ENCODE data around the gene CBR3.

CBR3 gene

GRCh38 chr21:36100971-36101641 lies 33.8 kb upstream of the CBR3 start:
- Histone ChIP-seq H3K9me3 (ENCODE audit: control insufficient read depth in 1 of 2, low read length in 2 of 2) (no peaks in the 10 kb centered on the region), H3K27ac (ENCODE audit: low read length) (no peak overlapping the region), H3K4me3 (ENCODE audit: low read depth in 1 of 2, low read length in 2 of 2) (no peak overlapping the region), H3K27me3 (ENCODE audit: low read depth, low read length) (peaks cover 5% of the 10 kb centered on the region), H3K36me3 (ENCODE audit: control insufficient read depth in 1 of 2, insufficient read depth in 2 of 2, low read length in 2 of 2) (no peaks in the 10 kb centered on the region), H3K4me1 (ENCODE audit: control insufficient read depth in 1 of 2, insufficient read depth in 2 of 2, low read length in 2 of 2) (no peaks in the 10 kb centered on the region)

GRCh38 chr21:36103434-36103833 lies 31.4 kb upstream of the CBR3 start:
- no peaks in the 10 kb centered on the region for H3K9me3 ChIP-seq (ENCODE audit: control insufficient read depth in 1 of 2, low read length in 2 of 2)
- H3K4me1 ChIP-seq (ENCODE audit: control insufficient read depth in 1 of 2, insufficient read depth in 2 of 2, low read length in 2 of 2), result no peaks in the 10 kb centered on the region
- no peak overlapping the region for H3K4me3 ChIP-seq (ENCODE audit: low read depth in 1 of 2, low read length in 2 of 2)
- peaks cover 5% of the 10 kb centered on the region for H3K27me3 ChIP-seq (ENCODE audit: low read depth, low read length)
- no peak overlapping the region for H3K27ac ChIP-seq (ENCODE audit: low read length)
- H3K36me3 ChIP-seq (ENCODE audit: control insufficient read depth in 1 of 2, insufficient read depth in 2 of 2, low read length in 2 of 2), result no peaks in the 10 kb centered on the region

DNA sequence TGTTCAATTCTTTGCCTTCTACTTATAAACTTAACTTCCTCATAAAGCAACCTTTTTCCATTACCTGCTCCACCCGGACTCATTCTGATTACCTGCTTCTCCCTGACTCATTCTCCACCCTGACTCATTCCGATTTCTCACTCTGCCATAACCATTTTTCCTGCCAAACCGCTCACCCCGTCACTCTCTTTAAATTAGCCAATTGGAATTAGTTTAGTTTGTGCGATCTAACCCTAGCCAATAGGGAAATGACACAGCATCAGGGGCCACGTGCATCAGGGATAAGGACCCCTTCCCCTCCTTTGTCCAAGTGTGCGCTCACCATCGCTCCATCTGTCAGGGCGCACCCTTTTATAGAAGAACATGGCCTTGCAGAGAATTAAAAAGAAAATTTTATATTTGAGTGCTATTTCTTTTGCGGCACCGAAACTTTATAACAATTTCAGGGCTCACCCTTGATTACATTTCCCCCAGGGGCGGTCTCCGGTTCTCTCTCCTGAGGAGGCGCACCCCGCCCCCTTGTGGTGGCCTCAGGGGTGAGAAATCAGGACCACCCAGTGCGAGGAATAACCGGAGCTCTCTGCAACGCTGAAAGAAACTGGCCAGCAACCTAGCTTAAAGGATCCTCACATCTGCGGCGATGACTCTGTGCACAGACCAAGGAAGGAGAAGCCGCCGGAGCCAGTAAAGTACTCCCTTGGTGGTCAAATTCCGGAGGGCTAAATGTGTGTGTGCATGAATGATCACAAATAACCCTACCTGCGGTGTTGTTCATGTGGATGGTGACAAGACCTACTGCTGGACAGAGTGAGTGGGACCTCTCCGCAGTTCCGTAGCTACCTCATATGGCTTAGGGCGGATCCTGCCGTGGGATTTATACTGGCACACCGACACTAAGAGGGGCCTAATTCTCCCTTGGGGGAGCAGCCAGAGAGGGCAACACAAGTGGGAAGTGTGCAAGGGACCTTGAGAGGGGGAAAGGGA lies 30.3 kb upstream of the CBR3 start:
- no peaks in the 10 kb centered on the region for H3K9me3 ChIP-seq (ENCODE audit: control insufficient read depth in 1 of 2, low read length in 2 of 2)
- no peak overlapping the region for H3K27ac ChIP-seq (ENCODE audit: low read length)
- no peaks in the 10 kb centered on the region for H3K4me1 ChIP-seq (ENCODE audit: control insufficient read depth in 1 of 2, insufficient read depth in 2 of 2, low read length in 2 of 2)
- peak overlapping the region; percentile 2 to 50 for H3K4me3 ChIP-seq (ENCODE audit: low read depth in 1 of 2, low read length in 2 of 2)
- H3K27me3 ChIP-seq (ENCODE audit: low read depth, low read length), result peaks cover 5% of the 10 kb centered on the region
- no peaks in the 10 kb centered on the region for H3K36me3 ChIP-seq (ENCODE audit: control insufficient read depth in 1 of 2, insufficient read depth in 2 of 2, low read length in 2 of 2)

DNA sequence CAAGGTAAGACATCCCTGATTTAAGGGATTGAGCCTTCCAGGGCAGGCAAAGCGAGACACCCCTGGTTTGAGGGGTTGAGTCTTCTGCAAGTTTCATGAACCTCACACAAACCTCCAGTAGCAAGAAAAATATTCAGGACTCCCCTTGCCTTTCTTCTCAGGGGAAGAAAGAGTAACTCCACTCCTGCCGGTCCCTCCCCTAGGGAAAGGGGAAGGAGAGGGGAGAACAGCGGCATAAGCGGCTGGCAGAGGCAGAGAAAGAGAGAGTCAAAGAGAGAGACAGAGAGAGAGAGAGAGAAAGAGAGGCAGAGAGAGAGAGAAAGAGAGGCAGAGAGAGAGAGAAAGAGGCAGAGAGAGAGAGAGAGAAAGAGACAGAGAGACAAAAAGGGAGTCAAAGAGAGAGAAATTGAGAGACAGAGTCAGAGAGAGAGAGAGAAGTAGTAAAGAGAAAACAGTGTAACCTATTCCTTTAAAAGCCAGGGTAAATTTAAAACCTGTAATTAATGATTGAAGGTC lies 29.5 kb upstream of the CBR3 start:
- Histone ChIP-seq H3K36me3 (ENCODE audit: control insufficient read depth in 1 of 2, insufficient read depth in 2 of 2, low read length in 2 of 2) (no peaks in the 10 kb centered on the region), H3K4me3 (ENCODE audit: low read depth in 1 of 2, low read length in 2 of 2) (peak overlapping the region; percentile 2 to 50), H3K9me3 (ENCODE audit: control insufficient read depth in 1 of 2, low read length in 2 of 2) (no peaks in the 10 kb centered on the region), H3K4me1 (ENCODE audit: control insufficient read depth in 1 of 2, insufficient read depth in 2 of 2, low read length in 2 of 2) (no peaks in the 10 kb centered on the region), H3K27me3 (ENCODE audit: low read depth, low read length) (peaks cover 5% of the 10 kb centered on the region), H3K27ac (ENCODE audit: low read length) (no peak overlapping the region)

DNA sequence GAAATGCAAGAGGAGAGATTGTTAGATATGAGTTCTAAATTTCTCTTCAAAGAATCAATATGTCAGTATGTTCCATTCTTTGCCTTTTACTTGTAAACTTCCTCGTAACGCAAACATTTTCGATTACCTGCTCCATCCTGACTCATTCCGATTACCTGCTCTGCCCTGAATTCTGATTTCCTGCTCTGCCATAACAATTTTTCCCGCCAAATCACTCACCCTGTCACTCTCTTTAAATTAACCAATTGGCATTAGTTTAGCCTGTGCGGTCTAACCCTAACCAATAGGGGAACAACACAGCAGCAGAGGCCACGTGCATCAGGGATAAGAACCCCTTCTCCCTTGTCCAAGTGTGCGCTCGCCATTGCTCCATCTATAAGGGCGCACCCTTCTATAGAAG lies 25.0 kb upstream of the CBR3 start:
- Histone ChIP-seq H3K27me3 (ENCODE audit: low read depth, low read length) (peaks cover 3% of the 10 kb centered on the region), H3K4me1 (ENCODE audit: control insufficient read depth in 1 of 2, insufficient read depth in 2 of 2, low read length in 2 of 2) (peaks cover 0 to 17% of the 10 kb centered on the region in 2 donors), H3K27ac (ENCODE audit: low read length) (no peak overlapping the region), H3K36me3 (ENCODE audit: control insufficient read depth in 1 of 2, insufficient read depth in 2 of 2, low read length in 2 of 2) (no peaks in the 10 kb centered on the region), H3K4me3 (ENCODE audit: low read depth in 1 of 2, low read length in 2 of 2) (no peak overlapping the region), H3K9me3 (ENCODE audit: control insufficient read depth in 1 of 2, low read length in 2 of 2) (no peaks in the 10 kb centered on the region)

DNA sequence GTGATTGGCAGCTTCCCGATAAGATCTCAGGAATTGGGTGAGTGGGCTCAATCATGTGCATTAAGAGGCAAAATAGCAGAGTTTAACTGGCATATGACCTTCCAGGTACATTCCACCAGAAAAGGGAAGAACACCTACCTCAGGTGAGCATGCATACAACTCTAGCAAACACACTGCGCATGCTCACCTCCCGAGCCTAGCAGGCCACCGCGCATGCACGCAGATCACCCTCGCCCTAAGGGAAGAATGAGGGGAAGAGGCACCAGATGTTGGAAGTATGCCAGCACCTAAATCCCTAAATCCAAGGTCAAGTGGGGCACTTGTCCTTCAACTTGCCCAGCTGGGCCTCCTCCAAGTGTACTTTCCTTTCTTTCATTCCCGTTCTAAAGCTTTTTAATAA lies 23.6 kb upstream of the CBR3 start:
- no peak overlapping the region for H3K27ac ChIP-seq (ENCODE audit: low read length)
- no peaks in the 10 kb centered on the region for H3K9me3 ChIP-seq (ENCODE audit: control insufficient read depth in 1 of 2, low read length in 2 of 2)
- no peak overlapping the region for H3K4me3 ChIP-seq (ENCODE audit: low read depth in 1 of 2, low read length in 2 of 2)
- H3K36me3 ChIP-seq (ENCODE audit: control insufficient read depth in 1 of 2, insufficient read depth in 2 of 2, low read length in 2 of 2), result no peaks in the 10 kb centered on the region
- no peaks in the 10 kb centered on the region for H3K27me3 ChIP-seq (ENCODE audit: low read depth, low read length)
- peaks cover 0 to 17% of the 10 kb centered on the region in 2 donors for H3K4me1 ChIP-seq (ENCODE audit: control insufficient read depth in 1 of 2, insufficient read depth in 2 of 2, low read length in 2 of 2)

GRCh38 chr21:36113647-36114428 lies 21.0 kb upstream of the CBR3 start:
- peak overlapping the region; percentile 67 for H3K27ac ChIP-seq (ENCODE audit: low read length)
- H3K4me1 ChIP-seq (ENCODE audit: control insufficient read depth in 1 of 2, insufficient read depth in 2 of 2, low read length in 2 of 2), result peaks cover 0 to 17% of the 10 kb centered on the region in 2 donors
- no peaks in the 10 kb centered on the region for H3K9me3 ChIP-seq (ENCODE audit: control insufficient read depth in 1 of 2, low read length in 2 of 2)
- no peaks in the 10 kb centered on the region for H3K36me3 ChIP-seq (ENCODE audit: control insufficient read depth in 1 of 2, insufficient read depth in 2 of 2, low read length in 2 of 2)
- H3K4me3 ChIP-seq (ENCODE audit: low read depth in 1 of 2, low read length in 2 of 2), result peak overlapping the region in 1 of 2 donors; percentile 45
- H3K27me3 ChIP-seq (ENCODE audit: low read depth, low read length), result no peaks in the 10 kb centered on the region

GRCh38 chr21:36115138-36115730 lies 19.6 kb upstream of the CBR3 start:
- no peaks in the 10 kb centered on the region for H3K9me3 ChIP-seq (ENCODE audit: control insufficient read depth in 1 of 2, low read length in 2 of 2)
- no peak overlapping the region for H3K4me3 ChIP-seq (ENCODE audit: low read depth in 1 of 2, low read length in 2 of 2)
- H3K27me3 ChIP-seq (ENCODE audit: low read depth, low read length), result no peaks in the 10 kb centered on the region
- peaks cover 0 to 17% of the 10 kb centered on the region in 2 donors for H3K4me1 ChIP-seq (ENCODE audit: control insufficient read depth in 1 of 2, insufficient read depth in 2 of 2, low read length in 2 of 2)
- no peaks in the 10 kb centered on the region for H3K36me3 ChIP-seq (ENCODE audit: control insufficient read depth in 1 of 2, insufficient read depth in 2 of 2, low read length in 2 of 2)
- H3K27ac ChIP-seq (ENCODE audit: low read length), result no peak overlapping the region

DNA sequence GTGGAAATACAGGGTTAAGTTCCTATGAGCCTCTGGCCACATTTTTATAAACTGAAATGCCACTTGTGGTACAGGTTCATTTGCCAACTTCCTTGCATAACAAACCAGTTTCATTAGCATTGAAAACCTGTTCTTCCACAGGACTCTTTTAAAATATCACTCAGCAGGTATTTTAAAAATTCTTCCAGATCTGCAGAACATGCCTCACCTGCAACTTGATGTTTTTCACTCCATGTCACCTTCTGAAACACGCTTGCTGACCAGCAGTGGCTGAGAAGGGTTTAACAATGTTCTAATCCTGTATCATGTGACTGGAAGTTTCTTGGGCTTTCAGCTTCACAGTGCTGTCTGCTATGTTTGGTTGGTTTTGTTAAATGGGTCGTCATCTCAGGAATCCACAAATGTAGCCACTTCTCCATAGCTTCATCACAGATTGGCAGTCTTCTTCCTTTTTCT lies 17.6 kb upstream of the CBR3 start:
- H3K4me3 ChIP-seq (ENCODE audit: low read depth in 1 of 2, low read length in 2 of 2), result no peak overlapping the region
- H3K27ac ChIP-seq (ENCODE audit: low read length), result no peak overlapping the region

GRCh38 chr21:36120304-36120888 lies 14.5 kb upstream of the CBR3 start:
- Histone ChIP-seq H3K27ac (ENCODE audit: low read length) (no peak overlapping the region), H3K4me3 (ENCODE audit: low read depth in 1 of 2, low read length in 2 of 2) (no peak overlapping the region), H3K36me3 (ENCODE audit: control insufficient read depth in 1 of 2, insufficient read depth in 2 of 2, low read length in 2 of 2) (no peaks in the 10 kb centered on the region), H3K27me3 (ENCODE audit: low read depth, low read length) (no peaks in the 10 kb centered on the region), H3K9me3 (ENCODE audit: control insufficient read depth in 1 of 2, low read length in 2 of 2) (no peaks in the 10 kb centered on the region), H3K4me1 (ENCODE audit: control insufficient read depth in 1 of 2, insufficient read depth in 2 of 2, low read length in 2 of 2) (peaks cover 0 to 3% of the 10 kb centered on the region in 2 donors)

More for the DNA sequence above, 17.6 kb upstream of the CBR3 start:
- no peaks in the 10 kb centered on the region for H3K27me3 ChIP-seq (ENCODE audit: low read depth, low read length)
- H3K36me3 ChIP-seq (ENCODE audit: control insufficient read depth in 1 of 2, insufficient read depth in 2 of 2, low read length in 2 of 2), result no peaks in the 10 kb centered on the region
- H3K4me1 ChIP-seq (ENCODE audit: control insufficient read depth in 1 of 2, insufficient read depth in 2 of 2, low read length in 2 of 2), result peaks cover 0 to 17% of the 10 kb centered on the region in 2 donors
- H3K9me3 ChIP-seq (ENCODE audit: control insufficient read depth in 1 of 2, low read length in 2 of 2), result no peaks in the 10 kb centered on the region

All from muscle layer of duodenum (tissue), 2 donors.